ENCODE data around the gene MBD6.

MBD6 gene

GRCh38 chr12:57535764-57536596 is 13.4 kb downstream of the MBD6 start:
- H3K4me1 ChIP-seq (ENCODE audit: insufficient read depth, low read length) = no peaks in the 10 kb centered on the region
- no peaks in the 10 kb centered on the region for H3K9me3 ChIP-seq (ENCODE audit: control insufficient read depth, insufficient read depth, low read length)
- H3K9ac ChIP-seq (ENCODE audit: low read depth, low read length) = no peak overlapping the region
- H3K36me3 ChIP-seq (ENCODE audit: insufficient read depth, low read length) = peaks cover 21% of the 10 kb centered on the region; the same call in 1 of the 2 replicates

DNA sequence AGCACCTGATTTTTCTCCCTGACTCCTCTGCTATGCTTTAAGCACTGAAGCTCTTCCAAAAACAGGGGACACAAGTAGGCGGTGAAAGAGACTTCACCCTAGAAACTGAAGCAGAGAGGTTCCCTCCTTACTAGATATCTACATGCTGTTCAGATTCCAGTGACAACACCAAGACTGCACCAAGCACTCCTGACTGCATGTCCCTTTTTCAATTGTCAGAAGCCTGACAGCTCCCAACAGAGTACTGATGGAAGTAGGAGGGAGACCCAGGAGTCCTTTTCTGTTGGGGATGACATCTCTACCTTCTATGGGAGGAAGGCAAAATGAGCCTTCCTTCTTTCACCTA is 13.9 kb downstream of the MBD6 start:
- H3K36me3 ChIP-seq (ENCODE audit: insufficient read depth, low read length) = peaks cover 20% of the 10 kb centered on the region; the same call in 1 of the 2 replicates
- H3K9ac ChIP-seq (ENCODE audit: low read depth, low read length) = no peak overlapping the region
- no peaks in the 10 kb centered on the region for H3K9me3 ChIP-seq (ENCODE audit: control insufficient read depth, insufficient read depth, low read length)
- H3K4me1 ChIP-seq (ENCODE audit: insufficient read depth, low read length) = no peaks in the 10 kb centered on the region

GRCh38 chr12:57539134-57539768 is 16.6 kb downstream of the MBD6 start:
- H3K9me3 ChIP-seq (ENCODE audit: control insufficient read depth, insufficient read depth, low read length) = no peaks in the 10 kb centered on the region
- no peaks in the 10 kb centered on the region for H3K4me1 ChIP-seq (ENCODE audit: insufficient read depth, low read length)
- H3K9ac ChIP-seq (ENCODE audit: low read depth, low read length) = no peak overlapping the region
- peaks cover 12% of the 10 kb centered on the region; the same call in 1 of the 2 replicates for H3K36me3 ChIP-seq (ENCODE audit: insufficient read depth, low read length)

- H3K4me1 ChIP-seq (ENCODE audit: insufficient read depth, low read length) = peaks cover 6% of the 10 kb centered on the region
- peaks cover 8% of the 10 kb centered on the region; the same call in 1 of the 2 replicates for H3K36me3 ChIP-seq (ENCODE audit: insufficient read depth, low read length)
- H3K9ac ChIP-seq (ENCODE audit: low read depth, low read length) = no peak overlapping the region
- H3K9me3 ChIP-seq (ENCODE audit: control insufficient read depth, insufficient read depth, low read length) = no peaks in the 10 kb centered on the region
Measured at GRCh38 chr12:57541001-57541400, 18.4 kb downstream of the MBD6 start.

- Histone ChIP-seq H3K9me3 (ENCODE audit: control insufficient read depth, insufficient read depth, low read length) (no peaks in the 10 kb centered on the region), H3K4me1 (ENCODE audit: insufficient read depth, low read length) (peaks cover 11% of the 10 kb centered on the region), H3K9ac (ENCODE audit: low read depth, low read length) (no peak overlapping the region), H3K36me3 (ENCODE audit: insufficient read depth, low read length) (peaks cover 8% of the 10 kb centered on the region; the same call in 1 of the 2 replicates)
Measured at GRCh38 chr12:57541717-57542116, 19.1 kb downstream of the MBD6 start.

DNA sequence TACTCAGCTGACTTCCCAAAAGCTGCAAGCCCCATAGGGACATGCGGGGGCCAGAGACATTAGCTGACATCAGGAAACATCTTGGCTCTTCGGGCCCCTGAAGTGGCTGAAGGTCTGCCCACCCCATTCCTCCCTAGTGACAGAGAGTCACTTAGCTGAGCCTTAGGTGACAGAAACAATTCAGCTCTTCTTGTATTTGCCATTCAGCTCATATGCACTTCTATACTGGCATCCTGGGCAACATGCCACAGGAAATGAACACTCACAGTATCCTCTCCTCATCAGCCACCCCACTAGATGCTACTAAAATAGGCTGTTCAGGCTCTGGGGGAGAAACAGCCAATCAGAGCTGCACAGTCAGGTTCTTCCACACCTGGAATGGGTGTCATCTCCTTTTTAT is 21.0 kb downstream of the MBD6 start:
- Histone ChIP-seq H3K9me3 (ENCODE audit: control insufficient read depth, insufficient read depth, low read length) (no peaks in the 10 kb centered on the region), H3K36me3 (ENCODE audit: insufficient read depth, low read length) (peaks cover 5% of the 10 kb centered on the region; the same call in 1 of the 2 replicates), H3K9ac (ENCODE audit: low read depth, low read length) (no peak overlapping the region), H3K4me1 (ENCODE audit: insufficient read depth, low read length) (peaks cover 11% of the 10 kb centered on the region)

- Histone ChIP-seq H3K9ac (ENCODE audit: low read depth, low read length) (peak overlapping the region; percentile 91), H3K4me1 (ENCODE audit: insufficient read depth, low read length) (peaks cover 22% of the 10 kb centered on the region), H3K36me3 (ENCODE audit: insufficient read depth, low read length) (peaks cover 3% of the 10 kb centered on the region; the same call in 1 of the 2 replicates), H3K9me3 (ENCODE audit: control insufficient read depth, insufficient read depth, low read length) (no peaks in the 10 kb centered on the region)
Measured at GRCh38 chr12:57545809-57546437, 23.3 kb downstream of the MBD6 start.

GRCh38 chr12:57546438-57547287 is 24.0 kb downstream of the MBD6 start, which contains the start of gene DCTN2:
DCTN2 (minus strand) TSS chr12:57547192; CDS start chr12:57547063, 129 bp downstream.
- H3K9me3 ChIP-seq (ENCODE audit: control insufficient read depth, insufficient read depth, low read length) = no peaks in the 10 kb centered on the region
- peak within 1 kb of the TSS; percentile 91 for H3K9ac ChIP-seq (ENCODE audit: low read depth, low read length)
- peaks cover 3% of the 10 kb centered on the region; the same call in 1 of the 2 replicates for H3K36me3 ChIP-seq (ENCODE audit: insufficient read depth, low read length)
- peaks cover 22% of the 10 kb centered on the region for H3K4me1 ChIP-seq (ENCODE audit: insufficient read depth, low read length)

GRCh38 chr12:57547288-57548012 is 24.8 kb downstream of the MBD6 start:
- H3K36me3 ChIP-seq (ENCODE audit: insufficient read depth, low read length) = peaks cover 3% of the 10 kb centered on the region; the same call in 1 of the 2 replicates

DNA sequence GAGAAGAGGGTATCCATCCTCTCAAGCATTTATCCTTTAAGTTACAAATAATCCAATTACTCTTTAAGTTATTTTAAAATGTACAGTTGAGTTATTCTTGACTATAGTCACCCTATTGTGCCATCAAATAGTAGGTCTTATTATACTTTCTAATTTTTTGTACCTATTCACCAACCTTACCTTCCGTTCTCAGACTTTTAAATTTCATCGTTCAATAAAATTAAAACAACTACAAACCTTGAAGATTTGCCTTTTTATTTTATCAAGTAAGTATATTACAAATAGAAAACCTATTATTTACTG is 25.3 kb downstream of the MBD6 start:
- H3K36me3 ChIP-seq (ENCODE audit: insufficient read depth, low read length) = peaks cover 3% of the 10 kb centered on the region; the same call in 1 of the 2 replicates
- H3K4me1 ChIP-seq (ENCODE audit: insufficient read depth, low read length) = peaks cover 24% of the 10 kb centered on the region
- no peak overlapping the region for H3K9ac ChIP-seq (ENCODE audit: low read depth, low read length)
- no peaks in the 10 kb centered on the region for H3K9me3 ChIP-seq (ENCODE audit: control insufficient read depth, insufficient read depth, low read length)

More at GRCh38 chr12:57547288-57548012, 24.8 kb downstream of the MBD6 start:
- Histone ChIP-seq H3K4me1 (ENCODE audit: insufficient read depth, low read length) (peaks cover 22% of the 10 kb centered on the region), H3K9ac (ENCODE audit: low read depth, low read length) (0 out of 2 replicates have a peak overlapping the region, but pooled peaks have one; percentile 91), H3K9me3 (ENCODE audit: control insufficient read depth, insufficient read depth, low read length) (no peaks in the 10 kb centered on the region)

DNA sequence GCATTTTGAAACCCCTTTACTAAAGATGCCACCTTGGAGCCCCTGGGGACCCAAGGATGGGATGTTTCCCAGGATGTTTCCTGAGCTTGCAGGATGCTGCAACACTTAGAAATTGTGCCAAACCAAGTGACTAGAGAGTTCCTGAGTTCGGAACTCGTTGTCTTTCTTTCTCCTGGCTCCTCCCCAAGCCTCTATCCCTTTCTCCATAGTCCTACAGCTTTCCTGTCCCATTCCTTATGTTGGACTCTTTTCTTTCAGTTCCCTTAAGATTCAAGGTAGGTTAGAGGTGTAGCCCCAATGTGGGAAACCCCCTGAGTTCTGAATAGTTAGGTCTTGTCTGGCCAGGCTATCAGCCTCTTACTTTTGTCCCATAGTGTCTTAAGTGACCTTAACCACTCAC is 25.9 kb downstream of the MBD6 start:
- H3K36me3 ChIP-seq (ENCODE audit: insufficient read depth, low read length) = peaks cover 3% of the 10 kb centered on the region; the same call in 1 of the 2 replicates
- H3K9me3 ChIP-seq (ENCODE audit: control insufficient read depth, insufficient read depth, low read length) = no peaks in the 10 kb centered on the region
- no peak overlapping the region for H3K9ac ChIP-seq (ENCODE audit: low read depth, low read length)
- peaks cover 26% of the 10 kb centered on the region for H3K4me1 ChIP-seq (ENCODE audit: insufficient read depth, low read length)

- peaks cover 3% of the 10 kb centered on the region; the same call in 1 of the 2 replicates for H3K36me3 ChIP-seq (ENCODE audit: insufficient read depth, low read length)
- peak overlapping the region; percentile 46 for H3K9ac ChIP-seq (ENCODE audit: low read depth, low read length)
- peaks cover 26% of the 10 kb centered on the region for H3K4me1 ChIP-seq (ENCODE audit: insufficient read depth, low read length)
- H3K9me3 ChIP-seq (ENCODE audit: control insufficient read depth, insufficient read depth, low read length) = no peaks in the 10 kb centered on the region
Measured at GRCh38 chr12:57549203-57549908, 26.7 kb downstream of the MBD6 start.

Measured in ES-I3 (cell line).